Ascending aorta (tissue), 2 donors: ENCODE measurements around the gene HIPK2. TPM values are rescaled to one million over a fixed set of nuclear protein-coding genes. Genes with fewer than 3 reads are reported as not detected.
A peak's percentile ranks its signal among the peaks of the same experiment; 100 is the strongest.

Source experiments
- DNase-seq, 2 donors: peaks; one replicate each; pipeline ENCODE4 v3.0.0-alpha.2; 2019; ENCODE audit warnings: low spot score in 2 of 2
- H3K27ac ChIP-seq, 2 donors: fragments of 200-600 bp; sonication (generic); one replicate each; pipeline ENCODE4 v1.5.1; 2016 to 2017; ENCODE audit warnings: mild to moderate bottlenecking in 1 of 2
- H3K27me3 ChIP-seq: fragments of 200-600 bp; sonication (generic); one replicate; pipeline ENCODE4 v1.5.1; 2017
- H3K36me3 ChIP-seq, 2 donors: fragments of 200-600 bp; sonication (generic); one replicate each; pipeline ENCODE4 v1.5.1; 2016
- H3K4me1 ChIP-seq, 2 donors: fragments of 200-600 bp; sonication (generic); one replicate each; pipeline ENCODE4 v1.5.1; 2016 to 2017; ENCODE audit warnings: mild to moderate bottlenecking in 1 of 2
- H3K4me3 ChIP-seq, 2 donors: fragments of 200-600 bp; sonication (generic); one replicate each; pipeline ENCODE4 v1.5.1; 2016 to 2017; ENCODE audit warnings: mild to moderate bottlenecking in 1 of 2
- H3K9me3 ChIP-seq, 2 donors: fragments of 200-600 bp; sonication (generic); one replicate each; pipeline ENCODE4 v1.5.1; 2016
- CTCF ChIP-seq, 3 experiments: fragments of 200-600 bp in 2 of 3; fragments of 450-650 bp in 1 of 3; sonication (generic) in 2 of 3; IDR thresholded peaks; one replicate each; pipeline ENCODE4 v1.5.1; 2016 to 2019; ENCODE audit warnings: antibody characterized with exemption in 3 of 3, mild to moderate bottlenecking in 1 of 3, moderate library complexity in 1 of 3
- intact Hi-C: fragments of 100-400 bp; cut with DNase I; formaldehyde crosslinking; loops from one replicate; pipeline ENCODE4 v1.15.1; 2023
- total RNA-seq: library from RNA; depleted of rRNA; stranded (reverse); fragments of >200 nt; gene quantifications from one replicate; pipeline ENCODE4 v1.1.0, GENCODE V29; 2016

The HIPK2 gene
- total RNA-seq, 1 donor from 2014 or later, result 53.9 TPM

DNA sequence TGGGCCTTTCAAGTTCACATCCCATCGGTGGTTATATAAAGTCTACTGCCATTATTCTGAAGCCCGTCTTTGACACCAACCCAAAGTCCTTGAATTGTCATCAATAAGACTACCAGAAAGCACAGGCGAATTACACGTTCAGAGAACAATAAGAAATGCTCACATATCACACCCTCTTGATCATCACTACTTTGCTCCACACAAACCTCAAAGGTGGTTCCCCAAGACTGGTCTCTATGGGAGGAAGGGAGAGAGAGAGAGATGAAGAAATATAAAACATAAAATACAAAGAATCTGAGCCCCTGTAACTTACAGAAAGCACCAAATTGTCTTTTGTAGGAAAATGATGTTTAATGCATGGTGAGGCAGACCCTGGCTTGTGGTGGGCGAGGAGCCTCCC, 4.4 kb downstream of the HIPK2 start:
- intact Hi-C loops, result no loop called here
- Histone ChIP-seq H3K36me3 (peaks cover 0 to 13% of the 10 kb centered on the region in 2 donors), H3K4me3 (no peak overlapping the region), H3K27me3 (no peaks in the 10 kb centered on the region), H3K4me1 (peaks cover 0 to 40% of the 10 kb centered on the region in 2 donors), H3K27ac (peak overlapping the region in 1 of 2 donors; percentile 96), H3K9me3 (no peaks in the 10 kb centered on the region)
- no peak for TF ChIP-seq CTCF (IDR thresholded peaks at IDR 0.05)
- no peak for DNase-seq

- no peak overlapping the region for H3K27ac ChIP-seq
- H3K27me3 ChIP-seq, result no peaks in the 10 kb centered on the region
- intact Hi-C loops, result no loop called here
- no peak overlapping the region for H3K4me3 ChIP-seq
- no peak for DNase-seq
- H3K36me3 ChIP-seq, result peaks cover 0 to 13% of the 10 kb centered on the region in 2 donors
- no peak for TF ChIP-seq CTCF (IDR thresholded peaks at IDR 0.05)
- peaks cover 0 to 41% of the 10 kb centered on the region in 2 donors for H3K4me1 ChIP-seq
- no peaks in the 10 kb centered on the region for H3K9me3 ChIP-seq
These were observed 4.9 kb downstream of the HIPK2 start for GRCh38 chr7:139772873-139773272.

DNA sequence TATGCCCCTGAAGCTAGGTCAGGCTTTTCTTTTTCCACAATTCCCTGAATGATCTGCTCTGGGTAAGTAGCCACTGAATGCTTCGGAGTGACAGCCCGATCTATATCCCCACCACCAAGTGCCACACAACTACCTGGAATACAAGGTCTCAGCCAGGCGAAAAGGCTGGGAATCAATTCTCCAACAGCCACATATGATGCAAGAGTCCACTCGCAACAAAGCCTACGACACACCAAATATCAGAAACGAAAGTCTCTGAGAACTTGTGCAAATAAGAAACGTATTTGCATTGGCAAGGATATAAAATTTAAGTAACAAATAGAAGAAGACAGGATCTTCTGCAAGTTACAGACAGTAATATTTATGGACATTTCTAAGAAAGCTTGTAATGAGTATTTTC, 5.7 kb downstream of the HIPK2 start:
- peaks cover 0 to 46% of the 10 kb centered on the region in 2 donors for H3K4me1 ChIP-seq

GRCh38 chr7:139771001-139771956, 6.5 kb downstream of the HIPK2 start:
- TF ChIP-seq CTCF (IDR thresholded peaks at IDR 0.05), result no peak
- peaks cover 0 to 47% of the 10 kb centered on the region in 2 donors for H3K4me1 ChIP-seq
- no peak for DNase-seq
- no peaks in the 10 kb centered on the region for H3K27me3 ChIP-seq
- peak overlapping the region in 1 of 2 donors; percentile 19 for H3K4me3 ChIP-seq
- no peaks in the 10 kb centered on the region for H3K9me3 ChIP-seq
- H3K36me3 ChIP-seq, result peaks cover 0 to 13% of the 10 kb centered on the region in 2 donors
- intact Hi-C loops, result no loop called here
- H3K27ac ChIP-seq, result no peak overlapping the region

More for the DNA sequence above, 5.7 kb downstream of the HIPK2 start:
- no peaks in the 10 kb centered on the region for H3K9me3 ChIP-seq
- H3K4me3 ChIP-seq, result no peak overlapping the region
- H3K27ac ChIP-seq, result no peak overlapping the region
- H3K27me3 ChIP-seq, result no peaks in the 10 kb centered on the region
- intact Hi-C loops, result no loop called here
- no peak for TF ChIP-seq CTCF (IDR thresholded peaks at IDR 0.05)
- DNase-seq, result no peak
- peaks cover 0 to 13% of the 10 kb centered on the region in 2 donors for H3K36me3 ChIP-seq

- no peak for DNase-seq
- Histone ChIP-seq H3K36me3 (peaks cover 0 to 13% of the 10 kb centered on the region in 2 donors), H3K4me3 (no peak overlapping the region), H3K9me3 (no peaks in the 10 kb centered on the region), H3K27ac (no peak overlapping the region), H3K27me3 (no peaks in the 10 kb centered on the region), H3K4me1 (peaks cover 0 to 38% of the 10 kb centered on the region in 2 donors)
- no peak for TF ChIP-seq CTCF (IDR thresholded peaks at IDR 0.05)
- intact Hi-C loops, result no loop called here
These were observed 8.0 kb downstream of the HIPK2 start for GRCh38 chr7:139769761-139770160.
